Colonic mucosa (tissue), 4 donors: ENCODE data around the gene CDIPT. TPM values are rescaled to one million over a fixed set of nuclear protein-coding genes. Genes with fewer than 3 reads are reported as not detected.

Source experiments
- DNase-seq: peaks from one replicate; pipeline ENCODE4 v3.0.0-alpha.2; 2020
- H3K27ac ChIP-seq: fragments of 200-600 bp; one replicate; pipeline ENCODE4 v1.8.0; 2021
- H3K27me3 ChIP-seq: fragments of 200-600 bp; one replicate; pipeline ENCODE4 v1.8.0; 2021
- H3K36me3 ChIP-seq: fragments of 200-600 bp; one replicate; pipeline ENCODE4 v1.8.0; 2021
- H3K4me1 ChIP-seq: fragments of 200-600 bp; one replicate; pipeline ENCODE4 v1.8.0; 2021; ENCODE audit warnings: mild to moderate bottlenecking
- H3K4me3 ChIP-seq: fragments of 200-600 bp; one replicate; pipeline ENCODE4 v1.8.0; 2021
- H3K9ac ChIP-seq, 2 donors: one replicate each; pipeline ENCODE4 v1.7.0; 2013; ENCODE audit warnings: control low read depth in 2 of 2, low read depth in 2 of 2, low read length in 2 of 2
- H3K9me3 ChIP-seq: fragments of 200-600 bp; one replicate; pipeline ENCODE4 v1.8.0; 2021
- intact Hi-C: fragments of 100-400 bp; cut with DNase I; formaldehyde crosslinking; loops from one replicate; pipeline ENCODE4 v1.14.1; 2022
- total RNA-seq, 2 donors: library from RNA; stranded (reverse); fragmentation: NEBNext Ultra II Directional in 1 of 2; extraction: Animal tissue kit (Norgen Biotek cat#: 25700) in 1 of 2; gene quantifications; one replicate each; pipeline ENCODE4 v1.2.1, GENCODE V29; 2021
- TF ChIP-seq, protein P1 (sequence below): fragments of 200-600 bp; IDR thresholded peaks from one replicate; pipeline ENCODE4 v1.8.0; 2022; ENCODE audit warnings: antibody characterized with exemption, mild to moderate bottlenecking
- donor health status: healthy.
- donor health status: DM: no; HTN: no; CAD: no.
- donor health status: DM: no; HTN: no; CAD: no.

The CDIPT gene
- total RNA-seq, 2 donors from 2014 or later: 58.1 to 62.7 TPM

DNA sequence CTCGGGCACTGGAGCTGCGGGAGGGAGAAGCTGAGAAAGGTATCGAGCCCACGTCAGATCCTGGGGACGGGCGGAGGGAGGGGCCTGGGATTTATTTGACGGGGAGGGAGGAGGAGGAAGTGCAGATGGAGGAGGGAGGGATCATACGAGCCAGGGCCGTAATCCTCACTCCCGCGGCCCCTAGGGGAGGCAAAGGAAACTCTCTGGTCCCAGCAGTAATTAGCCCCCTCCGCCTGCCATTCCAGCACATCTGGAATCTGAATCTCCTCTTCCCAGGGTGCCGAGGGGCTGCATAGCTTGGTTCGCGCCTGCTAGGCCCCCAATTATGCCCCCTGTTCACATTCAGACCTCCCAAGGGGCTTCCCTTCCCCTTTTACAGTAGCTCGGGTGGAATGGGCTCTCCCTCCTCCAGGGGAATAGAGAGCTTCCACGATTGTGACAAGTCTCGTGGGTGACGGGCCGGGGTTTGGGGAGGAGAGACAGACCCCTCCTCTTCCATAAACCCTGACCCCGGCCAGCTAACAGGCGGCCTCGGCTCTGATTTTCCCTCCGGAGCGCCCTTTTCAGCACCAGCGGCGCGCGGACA lies 36.6 kb upstream of the CDIPT start, which contains the start of gene SEZ6L2:
Gene SEZ6L2 (minus strand): TSS at position 35 of the 586 bp plus-strand sequence. CDS start 531 bp downstream, outside the sequence.
- Histone ChIP-seq H3K4me3 (peak within 1 kb of the TSS; percentile 69), H3K9me3 (no peaks in the 10 kb centered on the region), H3K27ac (peak within 1 kb of the TSS; percentile 68), H3K9ac (peak within 1 kb of the TSS; percentile 24 to 58), H3K36me3 (no peaks in the 10 kb centered on the region), H3K27me3 (no peaks in the 10 kb centered on the region), H3K4me1 (peaks cover 5% of the 10 kb centered on the region)
- peak; percentile 89 for DNase-seq
- intact Hi-C loops: no loop called here
- TF ChIP-seq, protein P1, sequence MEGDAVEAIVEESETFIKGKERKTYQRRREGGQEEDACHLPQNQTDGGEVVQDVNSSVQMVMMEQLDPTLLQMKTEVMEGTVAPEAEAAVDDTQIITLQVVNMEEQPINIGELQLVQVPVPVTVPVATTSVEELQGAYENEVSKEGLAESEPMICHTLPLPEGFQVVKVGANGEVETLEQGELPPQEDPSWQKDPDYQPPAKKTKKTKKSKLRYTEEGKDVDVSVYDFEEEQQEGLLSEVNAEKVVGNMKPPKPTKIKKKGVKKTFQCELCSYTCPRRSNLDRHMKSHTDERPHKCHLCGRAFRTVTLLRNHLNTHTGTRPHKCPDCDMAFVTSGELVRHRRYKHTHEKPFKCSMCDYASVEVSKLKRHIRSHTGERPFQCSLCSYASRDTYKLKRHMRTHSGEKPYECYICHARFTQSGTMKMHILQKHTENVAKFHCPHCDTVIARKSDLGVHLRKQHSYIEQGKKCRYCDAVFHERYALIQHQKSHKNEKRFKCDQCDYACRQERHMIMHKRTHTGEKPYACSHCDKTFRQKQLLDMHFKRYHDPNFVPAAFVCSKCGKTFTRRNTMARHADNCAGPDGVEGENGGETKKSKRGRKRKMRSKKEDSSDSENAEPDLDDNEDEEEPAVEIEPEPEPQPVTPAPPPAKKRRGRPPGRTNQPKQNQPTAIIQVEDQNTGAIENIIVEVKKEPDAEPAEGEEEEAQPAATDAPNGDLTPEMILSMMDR: peak; percentile 15

DNA sequence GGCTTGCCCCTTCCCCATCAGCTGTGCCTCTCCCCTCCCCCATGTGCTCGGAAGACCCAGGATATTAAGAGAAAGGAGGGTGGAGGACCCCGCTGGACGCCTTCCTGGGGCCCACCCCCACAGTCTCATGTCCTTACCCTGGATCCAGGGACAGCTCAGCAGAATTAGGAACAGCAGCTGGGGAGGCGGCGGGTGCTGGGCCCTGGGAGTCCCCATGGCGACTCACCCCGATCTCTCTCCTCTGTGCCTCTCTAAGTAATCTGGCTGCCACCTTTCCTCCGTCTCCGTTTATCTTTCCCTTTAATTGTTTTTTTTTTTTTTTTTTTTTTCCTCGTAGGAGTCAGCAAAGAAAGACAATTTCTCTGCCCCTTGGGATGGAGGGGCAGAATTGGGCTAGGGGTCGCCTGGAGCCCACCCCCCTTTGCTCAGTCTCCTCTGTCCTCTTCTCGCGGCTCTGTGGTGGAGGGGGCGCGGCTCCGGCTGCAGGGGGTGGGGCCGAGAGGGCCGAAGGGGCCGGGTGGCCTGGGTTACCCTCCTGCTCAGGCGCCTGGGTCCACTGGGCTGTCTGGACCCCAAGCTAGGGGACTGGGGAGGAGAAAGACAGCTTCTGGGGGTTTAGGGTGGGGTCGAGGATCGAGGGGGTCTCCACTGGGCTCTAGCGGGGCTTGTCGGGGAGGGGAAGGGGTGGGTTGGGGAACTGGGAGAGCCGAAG lies 35.9 kb upstream of the CDIPT start:
- peak; percentile 56 for DNase-seq
- TF ChIP-seq, protein P1: no peak
- Histone ChIP-seq H3K4me1 (peaks cover 5% of the 10 kb centered on the region), H3K36me3 (no peaks in the 10 kb centered on the region), H3K27ac (peak overlapping the region; percentile 68), H3K9ac (peak overlapping the region; percentile 24 to 58), H3K4me3 (peak overlapping the region; percentile 69), H3K27me3 (no peaks in the 10 kb centered on the region), H3K9me3 (no peaks in the 10 kb centered on the region)
- intact Hi-C loops: no loop called here

DNA sequence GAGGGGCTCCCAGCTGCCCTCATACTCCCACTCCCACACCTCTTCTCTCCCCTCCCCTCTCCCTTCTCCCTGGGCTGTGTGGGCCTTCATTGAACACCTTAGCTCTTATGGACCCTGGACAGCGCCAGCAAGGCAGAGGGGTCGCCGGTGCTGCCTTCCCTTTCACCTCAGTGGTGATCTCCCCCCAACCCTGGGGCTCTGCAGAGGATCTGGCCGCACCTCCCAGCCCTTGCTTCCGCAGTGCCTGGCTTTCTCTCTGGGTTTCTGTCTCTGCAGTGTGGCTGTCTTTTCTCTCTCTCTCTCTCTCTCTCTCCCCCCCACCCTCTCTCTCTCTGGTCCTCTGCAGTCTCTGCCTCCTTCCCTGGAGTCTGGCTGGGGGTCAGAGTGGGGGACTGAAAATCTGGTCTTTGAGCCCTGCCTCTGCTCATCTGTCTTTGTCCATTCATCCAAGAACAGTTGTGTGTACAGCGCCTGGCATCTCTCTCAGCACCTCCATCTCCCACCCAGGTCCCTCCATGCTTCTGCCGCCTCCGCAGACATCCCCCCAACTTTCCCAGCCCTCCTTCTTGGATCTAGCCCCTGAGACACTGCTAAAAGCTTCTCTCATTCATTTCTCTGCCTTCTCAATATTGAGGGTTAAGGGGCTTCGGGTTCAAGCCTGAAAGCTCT lies 35.2 kb upstream of the CDIPT start:
- Histone ChIP-seq H3K9me3 (no peaks in the 10 kb centered on the region), H3K27me3 (no peaks in the 10 kb centered on the region), H3K36me3 (no peaks in the 10 kb centered on the region), H3K4me1 (peaks cover 5% of the 10 kb centered on the region), H3K27ac (no peak overlapping the region), H3K9ac (no peak overlapping the region), H3K4me3 (no peak overlapping the region)
- DNase-seq: no peak
- TF ChIP-seq, protein P1: no peak
- intact Hi-C loops: no loop called here

DNA sequence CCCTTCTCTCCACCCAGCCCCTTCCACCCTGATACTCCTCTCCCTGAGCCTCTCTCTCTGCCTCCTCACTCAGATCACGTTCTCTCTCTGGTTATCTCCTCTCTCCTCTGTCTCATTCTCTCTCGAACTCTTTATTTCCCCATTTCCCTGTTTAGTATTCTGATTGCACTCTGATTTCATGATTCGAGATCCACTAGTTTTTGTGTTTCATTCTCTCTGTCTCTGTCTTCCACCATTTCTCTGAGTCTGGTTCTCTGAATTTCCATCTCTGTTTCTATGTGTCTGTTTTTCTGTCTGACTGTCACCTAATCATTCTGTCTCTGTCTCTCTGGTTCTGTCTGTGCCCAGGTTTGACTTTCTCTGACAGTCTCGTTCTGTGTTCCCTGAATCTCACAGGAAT lies 34.3 kb upstream of the CDIPT start:
- TF ChIP-seq, protein P1: no peak
- DNase-seq: no peak
- H3K27ac ChIP-seq: no peak overlapping the region
- H3K4me3 ChIP-seq: no peak overlapping the region
- no peaks in the 10 kb centered on the region for H3K27me3 ChIP-seq
- H3K36me3 ChIP-seq: no peaks in the 10 kb centered on the region
- intact Hi-C loops: no loop called here
- no peaks in the 10 kb centered on the region for H3K9me3 ChIP-seq
- H3K4me1 ChIP-seq: peaks cover 5% of the 10 kb centered on the region
- no peak overlapping the region for H3K9ac ChIP-seq

DNA sequence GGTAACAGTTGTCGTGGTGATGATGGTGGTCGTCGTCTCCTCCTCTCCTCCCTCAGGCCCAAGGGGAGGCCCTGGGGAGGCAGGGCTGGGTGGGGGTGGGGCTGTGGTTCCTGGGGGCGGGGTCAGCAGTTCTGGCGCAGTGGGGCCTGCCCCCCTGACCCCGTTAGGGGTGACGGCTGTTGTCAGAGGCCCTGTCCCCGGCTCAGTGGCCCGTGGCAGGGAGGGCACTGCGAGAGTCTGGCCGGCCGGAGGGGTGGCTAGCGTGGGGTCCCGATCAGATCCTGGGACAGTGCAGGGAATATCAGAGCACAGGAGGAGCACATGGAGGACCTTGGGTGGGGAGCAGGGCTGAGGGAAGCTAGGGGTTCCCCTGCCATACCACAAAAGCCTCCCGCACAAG lies 33.8 kb upstream of the CDIPT start:
- DNase-seq: no peak
- intact Hi-C loops: no loop called here
- H3K27ac ChIP-seq: no peak overlapping the region
- no peaks in the 10 kb centered on the region for H3K9me3 ChIP-seq
- no peak overlapping the region for H3K4me3 ChIP-seq
- no peak overlapping the region for H3K9ac ChIP-seq
- peaks cover 5% of the 10 kb centered on the region for H3K4me1 ChIP-seq
- no peaks in the 10 kb centered on the region for H3K27me3 ChIP-seq
- H3K36me3 ChIP-seq: no peaks in the 10 kb centered on the region
- TF ChIP-seq, protein P1: no peak
